GM12875 (cell line): ENCODE results near the gene PPP1CA.

ENCODE experiments used
- H3K4me3 ChIP-seq: one replicate; pipeline ENCODE4 v1.5.1; 2011; ENCODE audit warnings: low read depth, low read length, control low read depth
- CTCF ChIP-seq: IDR thresholded peaks from 2 replicates; pipeline ENCODE4 v1.5.1; 2011; ENCODE audit warnings: low read depth, mild to moderate bottlenecking, control low read depth, inconsistent platforms, low read length, moderate library complexity, borderline replicate concordance; ENCODE audit not compliant: insufficient read depth

PPP1CA gene

GRCh38 chr11:67401495-67402191 is at the start of gene PPP1CA:
Gene PPP1CA, minus strand, starts transcription at chr11:67401858. Its CDS starts 76 bp downstream, at chr11:67401782.
- peak within 1 kb of the TSS; percentile 81 for H3K4me3 ChIP-seq
- TF ChIP-seq CTCF, result peak; percentile 39; the same call in 1 of the 2 replicates

- no peak overlapping the region for H3K4me3 ChIP-seq
- no peak for TF ChIP-seq CTCF
Observed at GRCh38 chr11:67450796-67451657, 49.4 kb upstream of the PPP1CA start.

GRCh38 chr11:67449116-67449844 is 47.6 kb upstream of the PPP1CA start:
- no peak overlapping the region for H3K4me3 ChIP-seq
- no peak for TF ChIP-seq CTCF

GRCh38 chr11:67448220-67448609 is 46.6 kb upstream of the PPP1CA start:
- H3K4me3 ChIP-seq, result no peak overlapping the region
- no peak for TF ChIP-seq CTCF

- no peak for TF ChIP-seq CTCF
- H3K4me3 ChIP-seq, result no peak overlapping the region
Observed at GRCh38 chr11:67445515-67445914, 43.9 kb upstream of the PPP1CA start.

- TF ChIP-seq CTCF, result no peak
- no peak overlapping the region for H3K4me3 ChIP-seq
Observed at GRCh38 chr11:67442504-67443404, 41.1 kb upstream of the PPP1CA start.
